GM12875 (cell line): ENCODE measurements around the gene ANKRD22.
"Not testable (repeated sequence)": the region's sequence is repeated elsewhere in the genome, so short reads cannot be mapped to it uniquely, and the experiment has no call there.

ENCODE experiments used
- H3K4me3 ChIP-seq: one replicate; pipeline ENCODE4 v1.5.1; 2011; ENCODE audit warnings: low read depth, low read length, control low read depth
- TF ChIP-seq, protein P1 (sequence below): IDR thresholded peaks from 2 replicates; pipeline ENCODE4 v1.5.1; 2011; ENCODE audit warnings: low read depth, mild to moderate bottlenecking, control low read depth, inconsistent platforms, low read length, moderate library complexity, borderline replicate concordance; ENCODE audit not compliant: insufficient read depth

ANKRD22 gene

DNA sequence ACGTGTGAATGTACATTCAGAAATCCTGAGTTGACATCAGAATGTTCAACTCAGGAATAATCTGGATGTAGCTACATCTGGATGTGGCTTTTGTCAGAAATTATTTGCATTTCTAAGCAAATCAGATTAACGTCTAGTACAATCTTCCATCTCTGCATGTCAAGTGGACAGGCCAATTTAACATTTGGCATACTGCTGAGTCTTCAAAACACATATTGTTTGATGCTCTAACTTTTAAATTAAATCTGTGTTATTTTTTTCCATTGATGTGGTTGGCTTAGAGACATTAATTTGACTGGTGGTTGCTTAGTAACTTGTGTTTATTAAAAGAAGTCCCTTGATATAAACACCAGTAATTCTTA is 31.8 kb upstream of the ANKRD22 start:
- no peak overlapping the region for H3K4me3 ChIP-seq
- TF ChIP-seq, protein P1, sequence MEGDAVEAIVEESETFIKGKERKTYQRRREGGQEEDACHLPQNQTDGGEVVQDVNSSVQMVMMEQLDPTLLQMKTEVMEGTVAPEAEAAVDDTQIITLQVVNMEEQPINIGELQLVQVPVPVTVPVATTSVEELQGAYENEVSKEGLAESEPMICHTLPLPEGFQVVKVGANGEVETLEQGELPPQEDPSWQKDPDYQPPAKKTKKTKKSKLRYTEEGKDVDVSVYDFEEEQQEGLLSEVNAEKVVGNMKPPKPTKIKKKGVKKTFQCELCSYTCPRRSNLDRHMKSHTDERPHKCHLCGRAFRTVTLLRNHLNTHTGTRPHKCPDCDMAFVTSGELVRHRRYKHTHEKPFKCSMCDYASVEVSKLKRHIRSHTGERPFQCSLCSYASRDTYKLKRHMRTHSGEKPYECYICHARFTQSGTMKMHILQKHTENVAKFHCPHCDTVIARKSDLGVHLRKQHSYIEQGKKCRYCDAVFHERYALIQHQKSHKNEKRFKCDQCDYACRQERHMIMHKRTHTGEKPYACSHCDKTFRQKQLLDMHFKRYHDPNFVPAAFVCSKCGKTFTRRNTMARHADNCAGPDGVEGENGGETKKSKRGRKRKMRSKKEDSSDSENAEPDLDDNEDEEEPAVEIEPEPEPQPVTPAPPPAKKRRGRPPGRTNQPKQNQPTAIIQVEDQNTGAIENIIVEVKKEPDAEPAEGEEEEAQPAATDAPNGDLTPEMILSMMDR, result no peak

DNA sequence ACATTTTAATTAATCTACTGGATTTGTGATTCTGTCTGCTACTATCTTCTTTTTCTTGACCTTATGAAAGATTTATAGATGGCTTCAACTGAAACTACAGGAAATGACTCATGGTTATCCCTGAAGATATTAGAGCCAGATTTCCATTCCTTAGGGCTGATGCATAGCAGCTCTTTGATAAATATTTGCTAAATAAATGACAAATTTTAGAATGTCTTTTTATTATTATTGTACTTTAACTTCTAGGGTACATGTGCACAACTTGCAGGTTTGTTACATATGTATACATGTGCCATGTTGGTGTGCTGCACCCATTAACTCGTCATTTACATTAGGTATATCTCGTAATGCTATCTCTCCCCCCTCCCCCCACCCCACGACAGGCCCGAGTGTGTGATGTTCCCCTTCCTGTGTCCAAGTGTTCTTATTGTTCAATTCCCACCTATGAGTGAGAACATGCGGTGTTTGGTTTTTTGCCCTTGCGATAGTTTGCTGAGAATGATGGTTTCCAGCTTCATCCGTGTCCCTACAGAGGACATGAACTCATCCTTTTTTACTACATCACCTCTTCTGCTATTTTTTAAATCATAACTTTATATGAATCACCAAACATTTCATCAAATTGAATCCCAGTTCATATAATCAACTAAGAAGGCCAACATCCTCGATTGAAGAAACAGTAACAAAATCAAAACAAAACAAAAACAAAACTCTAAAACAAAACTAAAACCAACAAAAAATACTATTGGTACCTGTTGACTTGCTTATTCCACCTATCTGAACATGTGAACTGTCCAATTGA is 31.2 kb upstream of the ANKRD22 start:
- not testable (repeated sequence) for H3K4me3 ChIP-seq

DNA sequence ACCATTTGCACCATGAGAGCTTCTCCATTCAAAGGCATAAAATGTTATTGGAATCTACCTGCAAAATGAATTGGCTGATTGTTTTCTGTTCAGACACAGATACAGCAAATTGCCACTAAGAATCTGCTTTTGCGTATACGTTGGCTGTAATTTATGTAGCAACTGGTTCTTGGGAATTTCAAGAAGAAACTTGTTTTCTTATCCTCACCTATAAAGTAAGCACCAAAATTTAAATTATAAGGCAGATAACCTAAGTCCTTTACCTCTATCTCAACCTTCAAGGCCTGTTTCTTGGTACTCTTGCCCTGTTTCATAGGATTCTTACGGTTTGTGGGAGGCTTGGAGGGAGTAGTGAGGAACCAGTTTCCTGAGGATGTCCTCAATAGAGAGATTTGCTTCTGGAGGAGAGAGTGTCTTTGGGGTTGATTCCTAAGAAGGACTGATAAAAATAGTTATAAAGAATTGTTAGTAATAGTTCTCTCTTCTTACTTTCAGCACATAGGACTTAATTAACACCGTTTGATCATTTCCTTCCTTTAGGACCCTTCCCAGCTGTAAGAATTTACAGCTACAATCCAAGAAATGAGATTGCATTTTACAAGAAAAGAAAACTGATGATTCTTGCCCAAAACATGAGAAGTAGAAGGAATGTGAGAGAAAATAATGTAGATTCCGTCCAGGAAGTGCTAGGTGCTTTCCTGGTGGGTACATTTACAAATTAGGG is 30.4 kb upstream of the ANKRD22 start:
- TF ChIP-seq, protein P1, result no peak
- peak overlapping the region; percentile 87 for H3K4me3 ChIP-seq

DNA sequence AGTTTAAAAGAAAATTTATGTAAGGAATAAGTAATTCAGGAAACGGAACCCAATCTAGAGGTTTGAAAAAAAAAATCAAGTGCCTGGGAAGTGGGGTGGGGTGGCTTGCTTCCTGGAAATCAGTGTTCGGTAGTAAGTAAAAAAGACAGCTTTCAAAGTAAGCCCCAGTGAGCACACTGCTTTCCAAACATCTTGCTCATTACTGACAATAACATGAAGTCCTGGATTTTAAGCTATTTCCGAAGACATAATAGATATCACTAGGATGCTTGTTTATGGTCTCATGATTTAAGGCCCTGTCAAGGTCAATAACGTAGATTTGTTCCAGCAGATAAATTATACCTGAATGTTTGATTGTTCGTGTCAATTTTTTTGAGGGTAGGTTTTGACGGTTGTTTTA is 29.7 kb upstream of the ANKRD22 start:
- TF ChIP-seq, protein P1, result no peak
- H3K4me3 ChIP-seq, result peak overlapping the region; percentile 87

DNA sequence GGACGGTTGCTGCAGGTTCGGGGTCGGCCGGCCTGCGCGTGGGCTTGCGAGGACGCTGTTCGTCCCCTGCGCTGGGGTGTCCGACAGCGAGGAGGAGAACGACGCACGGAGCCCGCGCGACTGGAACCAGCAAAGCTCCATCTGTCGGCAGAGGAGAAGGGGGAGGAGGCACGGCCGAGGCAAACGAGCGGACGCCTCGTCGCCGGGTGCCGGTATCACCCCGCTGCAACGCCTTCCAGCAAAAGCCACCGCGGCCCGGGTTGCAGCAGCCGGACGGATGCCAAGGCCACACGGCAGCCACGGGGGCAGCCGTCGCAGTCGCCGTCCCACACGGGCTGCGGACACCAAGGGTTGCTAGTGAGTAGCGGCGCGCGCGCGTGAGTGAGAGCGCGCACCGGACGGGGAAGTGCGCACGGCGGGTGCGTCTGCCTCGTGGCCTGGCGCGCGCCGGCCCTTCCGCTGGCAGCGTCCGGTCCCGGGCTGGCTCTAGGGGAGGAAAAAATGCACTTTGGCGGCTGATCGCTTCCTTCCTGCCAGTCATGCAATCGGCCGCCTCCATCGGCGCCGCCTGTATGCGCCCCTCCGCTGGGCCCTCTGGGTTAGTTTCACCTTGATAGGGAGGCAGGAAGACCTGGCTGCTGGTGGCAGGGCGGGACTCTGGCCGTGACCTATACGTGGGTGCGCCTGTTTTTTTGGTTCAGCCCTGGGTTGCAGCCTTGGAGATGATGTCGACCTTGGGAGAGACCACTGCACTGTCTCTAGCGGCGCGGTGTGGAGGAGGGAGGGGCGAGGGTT is 28.8 kb upstream of the ANKRD22 start:
- peak overlapping the region; percentile 87 for H3K4me3 ChIP-seq
- TF ChIP-seq, protein P1, result peak; percentile 5; the same call in 1 of the 2 replicates

DNA sequence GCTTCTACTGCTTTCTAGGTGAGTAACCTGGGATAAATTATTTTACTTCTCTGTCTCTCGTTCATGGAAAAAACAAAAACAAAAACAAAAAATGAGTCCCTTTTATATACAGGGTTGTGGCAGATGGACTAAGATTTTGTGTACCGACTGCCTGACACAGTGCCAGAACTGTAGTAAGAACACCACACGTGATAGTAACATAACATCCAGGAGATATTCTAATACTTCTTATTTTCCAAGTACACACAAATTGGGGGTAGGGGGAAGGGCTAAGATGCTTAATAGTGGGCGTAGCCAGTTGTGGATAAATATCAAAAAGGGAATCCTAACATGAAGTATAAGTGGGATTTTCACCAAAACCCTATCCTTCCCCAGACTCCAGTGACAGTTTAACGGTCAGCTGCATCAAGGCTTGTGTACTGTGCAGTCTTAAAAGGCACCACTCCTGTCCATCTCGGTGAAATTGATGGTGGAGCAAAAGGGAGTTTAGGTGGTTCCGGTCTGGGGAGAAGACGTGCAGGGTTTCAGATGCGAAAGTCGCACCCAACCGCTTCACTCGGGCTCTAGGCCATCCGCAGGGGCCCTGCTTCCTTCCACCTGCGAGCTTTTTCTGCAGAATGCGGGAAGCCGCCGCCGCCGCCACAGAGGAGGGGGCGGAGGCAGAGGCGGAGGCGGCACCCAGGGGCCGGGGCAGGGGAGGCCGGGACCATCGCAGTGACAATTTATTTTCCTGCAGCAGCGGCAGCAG is 28.1 kb upstream of the ANKRD22 start, which contains the start of gene STAMBPL1:
STAMBPL1 (plus strand) TSS at position 712 of the 748 bp plus-strand sequence. CDS start 21,464 bp downstream, outside the sequence.
- TF ChIP-seq, protein P1, result no peak
- H3K4me3 ChIP-seq, result peak within 1 kb of the TSS; percentile 87
